ENCODE measurements around the gene PGLYRP1. TPM values are rescaled to one million over a fixed set of nuclear protein-coding genes. Genes with fewer than 3 reads are reported as not detected.

The PGLYRP1 gene
- total RNA-seq, 1 donor from 2014 or later = 0.54 TPM

DNA sequence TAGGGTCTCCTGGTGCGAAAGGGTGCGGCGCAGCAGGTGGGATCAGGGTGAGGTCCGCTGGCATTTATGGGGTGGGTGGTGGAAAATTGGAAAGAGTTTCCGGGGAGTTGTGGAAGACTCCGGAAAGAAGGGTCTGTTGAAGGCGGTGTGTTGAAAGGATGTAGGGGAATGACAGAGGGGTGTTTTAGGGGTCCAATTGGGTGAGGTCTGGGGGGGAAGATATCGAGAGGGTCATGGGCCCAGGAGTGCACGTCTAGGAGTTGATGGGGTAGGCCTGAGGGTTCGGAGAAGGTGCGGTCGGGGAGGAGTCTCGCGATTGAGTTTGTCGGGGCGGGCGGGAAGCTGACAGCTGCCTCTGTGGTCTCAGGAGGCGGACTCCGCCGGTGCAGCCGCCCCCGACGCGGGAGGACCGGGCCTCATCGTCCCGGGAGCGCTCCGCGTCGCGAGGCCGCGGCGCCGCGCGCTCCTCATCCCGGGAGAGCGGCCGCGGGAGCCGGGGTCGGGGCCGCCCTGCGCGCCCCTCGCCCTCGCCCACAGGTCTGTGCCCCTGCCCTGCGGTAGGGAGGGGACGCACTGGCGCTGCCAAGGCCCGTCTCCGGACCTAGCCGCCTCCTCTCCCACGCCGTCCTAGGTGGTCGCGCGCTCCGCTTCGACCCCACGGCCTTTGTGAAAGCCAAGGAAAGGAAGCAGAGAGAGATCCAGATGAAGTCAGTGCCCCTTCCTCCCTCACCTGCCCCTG lies 7.0 kb downstream of the PGLYRP1 start:
- Mint-ChIP-seq H3K27ac (ENCODE audit: unreplicated experiment) (no peak overlapping the region), H3K4me3 (ENCODE audit: unreplicated experiment) (peak overlapping the region; percentile 82), H3K36me3 (ENCODE audit: low read depth, unreplicated experiment) (peaks cover 3% of the 10 kb centered on the region), H3K9me3 (ENCODE audit: unreplicated experiment) (no peaks in the 10 kb centered on the region), H3K4me1 (ENCODE audit: unreplicated experiment) (peaks cover 11% of the 10 kb centered on the region), H3K27me3 (ENCODE audit: unreplicated experiment) (peaks cover 14% of the 10 kb centered on the region)
- no peak for TF ChIP-seq CTCF (IDR thresholded peaks at IDR 0.05; ENCODE audit: unreplicated experiment)
- DNase-seq (ENCODE audit: low spot score) = peak; percentile 19

DNA sequence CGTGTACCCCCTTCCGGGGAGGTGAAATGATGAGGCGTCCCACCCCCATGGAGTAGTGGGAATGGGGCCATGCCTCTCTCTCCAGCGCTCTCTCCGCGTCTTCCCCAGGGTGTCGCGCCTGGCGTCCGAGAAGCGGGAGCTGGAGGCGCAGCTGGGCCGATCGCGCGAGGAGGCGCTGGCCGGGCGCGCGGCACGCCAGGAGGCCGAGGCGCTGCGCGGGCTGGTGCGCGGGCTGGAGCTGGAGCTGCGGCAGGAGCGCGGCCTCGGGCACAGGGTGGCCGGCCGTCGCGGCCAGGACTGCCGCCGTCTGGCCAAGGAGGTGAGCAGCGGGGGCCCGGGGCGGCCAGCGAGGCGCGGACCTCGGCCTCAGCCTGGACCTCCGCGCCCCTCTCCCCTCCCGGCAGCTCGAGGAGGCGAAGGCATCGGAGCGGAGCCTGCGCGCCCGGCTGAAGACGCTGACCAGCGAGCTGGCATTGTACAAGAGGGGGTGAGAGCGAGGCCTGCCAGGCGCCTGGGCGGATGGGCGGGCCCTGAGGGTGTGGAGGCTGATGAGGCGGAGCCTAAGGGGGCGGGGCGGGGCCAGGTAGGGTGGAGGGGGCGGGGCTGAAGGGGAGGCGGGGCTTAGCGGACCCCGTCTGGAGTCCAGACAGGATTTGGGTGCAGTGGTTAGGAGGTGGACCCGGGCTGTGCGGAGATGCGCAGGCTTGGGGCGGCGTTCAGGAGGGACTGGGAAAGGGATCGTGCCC lies 7.7 kb downstream of the PGLYRP1 start:
- peaks cover 11% of the 10 kb centered on the region for H3K4me1 Mint-ChIP-seq (ENCODE audit: unreplicated experiment)
- H3K27ac Mint-ChIP-seq (ENCODE audit: unreplicated experiment) = no peak overlapping the region
- TF ChIP-seq CTCF (IDR thresholded peaks at IDR 0.05; ENCODE audit: unreplicated experiment) = no peak
- H3K27me3 Mint-ChIP-seq (ENCODE audit: unreplicated experiment) = peaks cover 17% of the 10 kb centered on the region
- H3K4me3 Mint-ChIP-seq (ENCODE audit: unreplicated experiment) = peak overlapping the region; percentile 82
- peak; percentile 50 for DNase-seq (ENCODE audit: low spot score)
- H3K36me3 Mint-ChIP-seq (ENCODE audit: low read depth, unreplicated experiment) = peaks cover 5% of the 10 kb centered on the region
- no peaks in the 10 kb centered on the region for H3K9me3 Mint-ChIP-seq (ENCODE audit: unreplicated experiment)

DNA sequence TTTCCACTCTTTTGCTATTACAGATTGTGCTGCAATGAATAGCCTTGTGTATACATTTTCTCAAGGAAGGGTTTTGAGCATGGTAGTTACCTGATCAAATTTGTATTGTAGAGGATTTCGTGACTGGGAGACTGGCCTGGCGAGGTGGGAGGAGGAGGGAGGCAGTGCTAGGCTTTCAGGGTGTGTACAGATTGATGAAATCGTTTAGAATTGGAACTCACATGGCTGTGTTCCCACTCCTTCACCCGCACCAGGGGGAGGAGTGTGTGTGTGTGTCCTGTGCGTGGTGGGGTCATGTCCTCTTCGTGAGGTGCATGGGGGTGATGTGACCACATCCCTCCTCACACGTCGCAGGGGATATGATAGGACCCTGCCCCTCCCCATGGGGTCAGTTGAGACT lies 8.3 kb downstream of the PGLYRP1 start:
- no peak for DNase-seq (ENCODE audit: low spot score)
- no peak for TF ChIP-seq CTCF (IDR thresholded peaks at IDR 0.05; ENCODE audit: unreplicated experiment)
- peak overlapping the region; percentile 82 for H3K4me3 Mint-ChIP-seq (ENCODE audit: unreplicated experiment)
- H3K27ac Mint-ChIP-seq (ENCODE audit: unreplicated experiment) = no peak overlapping the region
- H3K36me3 Mint-ChIP-seq (ENCODE audit: low read depth, unreplicated experiment) = peaks cover 6% of the 10 kb centered on the region
- peaks cover 11% of the 10 kb centered on the region for H3K4me1 Mint-ChIP-seq (ENCODE audit: unreplicated experiment)
- H3K9me3 Mint-ChIP-seq (ENCODE audit: unreplicated experiment) = no peaks in the 10 kb centered on the region
- H3K27me3 Mint-ChIP-seq (ENCODE audit: unreplicated experiment) = peaks cover 17% of the 10 kb centered on the region

- no peak overlapping the region for H3K4me3 Mint-ChIP-seq (ENCODE audit: unreplicated experiment)
- H3K36me3 Mint-ChIP-seq (ENCODE audit: low read depth, unreplicated experiment) = peaks cover 15% of the 10 kb centered on the region
- no peaks in the 10 kb centered on the region for H3K9me3 Mint-ChIP-seq (ENCODE audit: unreplicated experiment)
- peak; percentile 89 for TF ChIP-seq CTCF (IDR thresholded peaks at IDR 0.05; ENCODE audit: unreplicated experiment)
- H3K4me1 Mint-ChIP-seq (ENCODE audit: unreplicated experiment) = peaks cover 5% of the 10 kb centered on the region
- H3K27ac Mint-ChIP-seq (ENCODE audit: unreplicated experiment) = no peak overlapping the region
- peak; percentile 81 for DNase-seq (ENCODE audit: low spot score)
- peaks cover 13% of the 10 kb centered on the region for H3K27me3 Mint-ChIP-seq (ENCODE audit: unreplicated experiment)
These were observed 13.0 kb downstream of the PGLYRP1 start for GRCh38 chr19:46009530-46010510.

All from endothelial cell (in vitro differentiated cells).